K562 (cell line): ENCODE measurements around the gene CERCAM. TPM values are rescaled to one million over a fixed set of nuclear protein-coding genes. Genes with fewer than 3 reads are reported as not detected.

Experiments
- EP400 ChIP-seq: fragments of 450-650 bp; IDR thresholded peaks from 2 replicates; pipeline ENCODE4 v1.6.1; 2017; ENCODE audit warnings: antibody characterized with exemption, mild to moderate bottlenecking, moderate library complexity
- FOXP1 ChIP-seq: sonication (generic); formaldehyde crosslinking; IDR thresholded peaks from 2 replicates; pipeline ENCODE4 v1.8.0; 2022; ENCODE audit warnings: mild to moderate bottlenecking, missing genetic modification reagents
- MYC ChIP-seq, 2 experiments: fragments of 250-450 bp in 1 of 2; sonication (Bioruptor Pico) in 1 of 2; IDR thresholded peaks; 2 replicates each; pipeline versions ENCODE4 v1.5.1 to v1.6.1; 2012 to 2021; ENCODE audit warnings: low read depth in 2 of 2, borderline replicate concordance in 1 of 2, improper control_type of control experiment in 1 of 2, low read length in 1 of 2, mild to moderate bottlenecking in 1 of 2, moderate library complexity in 1 of 2
- POLR2G ChIP-seq: fragments of 200-400 bp; formaldehyde crosslinking; IDR thresholded peaks from 2 replicates; pipeline ENCODE4 v1.6.1; 2017; ENCODE audit warnings: low read depth, mild to moderate bottlenecking, antibody characterized with exemption, low read length, moderate library complexity
- SMAD4 ChIP-seq: fragments of 250-450 bp; sonication (Bioruptor Pico); conservative IDR thresholded peaks from 2 replicates; pipeline ENCODE4 v1.8.0; 2021; ENCODE audit warnings: inconsistent platforms, mild to moderate bottlenecking, moderate library complexity
- U2AF2 ChIP-seq: fragments of 200-400 bp; formaldehyde crosslinking; optimal IDR thresholded peaks from 2 replicates; pipeline ENCODE3; 2017; ENCODE audit warnings: low read depth, mild to moderate bottlenecking, low read length
- ZFX ChIP-seq: sonication (generic); formaldehyde crosslinking; IDR thresholded peaks from 2 replicates; pipeline ENCODE4 v1.8.0; 2022; ENCODE audit warnings: mild to moderate bottlenecking, missing genetic modification reagents, moderate library complexity
- ZNF586 ChIP-seq: fragments of 450-650 bp; formaldehyde crosslinking; conservative IDR thresholded peaks from 2 replicates; pipeline ENCODE4 v1.4.0; 2020; ENCODE audit warnings: mild to moderate bottlenecking, moderate library complexity
- polyA plus RNA-seq, 8 experiments: library from polyadenylated mRNA; depleted of rRNA in 4 of 8; stranded (reverse) in 5 of 8; unstranded in 3 of 8; fragments of >200 nt; fragmentation: Nextera tagmentation in 2 of 8; fragmentation: Illumina TruSeq in 1 of 8; extraction: Ambion mirVana in 2 of 8; extraction: Trizol in 1 of 8; gene quantifications; 2 replicates each; pipeline versions ENCODE4 v1.2.1 to v1.2.3, GENCODE V29; 2011 to 2014; ENCODE audit warnings: inconsistent platforms in 1 of 8, missing spikeins in 1 of 8
- total RNA-seq, 7 experiments: library from RNA; depleted of rRNA in 6 of 7; stranded (reverse); fragments of >200 nt in 6 of 7; fragmentation: Illumina TruSeq in 2 of 7; extraction: Trizol in 2 of 7; gene quantifications; 2 replicates each; pipeline versions ENCODE4 v1.2.1 to v1.2.3, GENCODE V29; 2011 to 2021; ENCODE audit warnings: low replicate concordance in 1 of 7
- TF ChIP-seq, protein P1 (sequence below), 2 experiments: fragments of 450-650 bp; formaldehyde crosslinking in 1 of 2; IDR thresholded peaks; 2 replicates each; pipeline versions ENCODE4 v1.4.0 to v1.6.1; 2014 to 2020; ENCODE audit warnings: mild to moderate bottlenecking in 2 of 2, borderline replicate concordance in 1 of 2, low read depth in 1 of 2

Gene CERCAM
- total and polyA plus RNA-seq, 9 of the 15 experiments (the other 6 are each of a cell fraction or from before 2014, with no cell fraction given): 0.75 to 24.0 (median 18.0) TPM

DNA sequence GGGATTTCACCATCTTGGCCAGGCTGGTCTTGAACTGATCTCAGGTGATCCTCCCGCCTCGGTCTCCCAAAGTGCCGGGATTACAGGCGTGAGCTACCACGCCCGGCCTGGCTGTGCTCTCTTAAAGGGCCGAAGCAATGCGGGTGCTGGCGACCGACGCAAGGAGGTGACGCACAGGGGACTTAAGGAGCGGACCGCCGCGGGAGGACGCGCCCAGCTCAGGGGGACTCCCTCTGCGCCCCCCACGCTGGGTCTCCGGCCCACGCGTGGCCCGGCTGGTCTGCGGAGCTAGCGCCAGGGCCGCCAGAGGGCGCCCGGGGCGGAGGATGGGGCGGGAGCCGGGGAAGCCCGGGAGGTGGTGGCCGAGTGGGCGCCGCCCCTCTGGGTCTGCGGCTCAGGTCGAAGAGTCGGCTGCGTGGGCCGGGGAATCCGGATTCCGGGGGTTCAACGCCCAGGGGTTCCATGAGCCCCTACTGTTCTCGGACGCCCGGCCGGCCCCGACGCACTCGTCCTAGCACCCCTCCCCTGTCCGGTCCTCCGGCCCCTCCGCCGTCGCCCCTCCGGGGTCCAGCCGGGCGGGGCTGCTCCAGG is 502 bp upstream of the CERCAM start (continued):
- TF ChIP-seq, protein P1, sequence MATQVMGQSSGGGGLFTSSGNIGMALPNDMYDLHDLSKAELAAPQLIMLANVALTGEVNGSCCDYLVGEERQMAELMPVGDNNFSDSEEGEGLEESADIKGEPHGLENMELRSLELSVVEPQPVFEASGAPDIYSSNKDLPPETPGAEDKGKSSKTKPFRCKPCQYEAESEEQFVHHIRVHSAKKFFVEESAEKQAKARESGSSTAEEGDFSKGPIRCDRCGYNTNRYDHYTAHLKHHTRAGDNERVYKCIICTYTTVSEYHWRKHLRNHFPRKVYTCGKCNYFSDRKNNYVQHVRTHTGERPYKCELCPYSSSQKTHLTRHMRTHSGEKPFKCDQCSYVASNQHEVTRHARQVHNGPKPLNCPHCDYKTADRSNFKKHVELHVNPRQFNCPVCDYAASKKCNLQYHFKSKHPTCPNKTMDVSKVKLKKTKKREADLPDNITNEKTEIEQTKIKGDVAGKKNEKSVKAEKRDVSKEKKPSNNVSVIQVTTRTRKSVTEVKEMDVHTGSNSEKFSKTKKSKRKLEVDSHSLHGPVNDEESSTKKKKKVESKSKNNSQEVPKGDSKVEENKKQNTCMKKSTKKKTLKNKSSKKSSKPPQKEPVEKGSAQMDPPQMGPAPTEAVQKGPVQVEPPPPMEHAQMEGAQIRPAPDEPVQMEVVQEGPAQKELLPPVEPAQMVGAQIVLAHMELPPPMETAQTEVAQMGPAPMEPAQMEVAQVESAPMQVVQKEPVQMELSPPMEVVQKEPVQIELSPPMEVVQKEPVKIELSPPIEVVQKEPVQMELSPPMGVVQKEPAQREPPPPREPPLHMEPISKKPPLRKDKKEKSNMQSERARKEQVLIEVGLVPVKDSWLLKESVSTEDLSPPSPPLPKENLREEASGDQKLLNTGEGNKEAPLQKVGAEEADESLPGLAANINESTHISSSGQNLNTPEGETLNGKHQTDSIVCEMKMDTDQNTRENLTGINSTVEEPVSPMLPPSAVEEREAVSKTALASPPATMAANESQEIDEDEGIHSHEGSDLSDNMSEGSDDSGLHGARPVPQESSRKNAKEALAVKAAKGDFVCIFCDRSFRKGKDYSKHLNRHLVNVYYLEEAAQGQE (IDR thresholded peaks at IDR 0.05; ENCODE audit: borderline replicate concordance): peak; percentile 46; the same call in 1 of the 2 replicates
- TF ChIP-seq, protein P1 (CRISPR knock-in tag; IDR thresholded peaks at IDR 0.05; ENCODE audit: low read depth): 0 out of 2 replicates have a peak, but pooled peaks have one; percentile 20
- TF ChIP-seq FOXP1 (no peak), U2AF2 (no peak), ZFX (CRISPR knock-in tag) (peak; percentile 70), POLR2G (peak; percentile 83), SMAD4 (CRISPR knock-in tag) (peak; percentile 74; the same call in 1 of the 2 replicates), MYC (IDR thresholded peaks at IDR 0.05; ENCODE audit: low read depth, low read length) (peak; percentile 85), MYC (CRISPR knock-in tag; IDR thresholded peaks at IDR 0.05; ENCODE audit: borderline replicate concordance, low read depth) (no peak), EP400 (peak; percentile 78; the same call in 1 of the 2 replicates), ZNF586 (CRISPR knock-in tag) (no peak)
